K562 (cell line): ENCODE data around the gene AMMECR1. TPM values are rescaled to one million over a fixed set of nuclear protein-coding genes. Genes with fewer than 3 reads are reported as not detected.

Source experiments
- BDP1 ChIP-seq: IDR thresholded peaks from 3 replicates; pipeline ENCODE4 v1.6.1; 2011; ENCODE audit not compliant: insufficient read length, insufficient read depth
- KLF6 ChIP-seq: fragments of 250-450 bp; sonication (Bioruptor Pico); IDR thresholded peaks from 2 replicates; pipeline ENCODE4 v1.4.0; 2020; ENCODE audit warnings: mild to moderate bottlenecking, moderate library complexity, borderline replicate concordance
- NCOA1 ChIP-seq: fragments of 450-650 bp; IDR thresholded peaks from 2 replicates; pipeline ENCODE4 v1.6.1; 2016; ENCODE audit warnings: low read depth
- NFATC3 ChIP-seq: fragments of 450-650 bp; IDR thresholded peaks from 2 replicates; pipeline ENCODE4 v1.6.1; 2017; ENCODE audit warnings: mild to moderate bottlenecking
- NRF1 ChIP-seq, 2 experiments: fragments of 450-650 bp; IDR thresholded peaks in 1 of 2; conservative IDR thresholded peaks in 1 of 2; 2 replicates each; pipeline ENCODE4 v1.6.1; 2014; ENCODE audit warnings: mild to moderate bottlenecking in 2 of 2
- PML ChIP-seq: IDR thresholded peaks from 2 replicates; pipeline ENCODE4 v1.6.1; 2012; ENCODE audit warnings: low read length, inconsistent platforms
- POLR2AphosphoS5 ChIP-seq: IDR thresholded peaks from 2 replicates; pipeline ENCODE4 v1.6.1; 2011; ENCODE audit warnings: mild to moderate bottlenecking, low read depth, low read length, moderate library complexity; ENCODE audit not compliant: control insufficient read depth, insufficient read depth
- PPARD ChIP-seq: fragments of 250-450 bp; sonication (Bioruptor Pico); IDR thresholded peaks from 2 replicates; pipeline ENCODE4 v1.8.0; 2022; ENCODE audit warnings: inconsistent platforms, mild to moderate bottlenecking, moderate library complexity
- PYGO2 ChIP-seq: fragments of 450-650 bp; IDR thresholded peaks from 2 replicates; pipeline ENCODE4 v1.6.1; 2016; ENCODE audit warnings: mild to moderate bottlenecking, missing genetic modification characterization, moderate library complexity, missing compliant biosample characterization
- SAFB ChIP-seq: fragments of 200-400 bp; formaldehyde crosslinking; IDR thresholded peaks from 2 replicates; pipeline ENCODE4 v1.6.1; 2017; ENCODE audit warnings: low read depth, low read length, borderline replicate concordance
- SMARCA4 ChIP-seq: fragments of 450-650 bp; IDR thresholded peaks from 2 replicates; pipeline ENCODE4 v1.6.1; 2016
- SRSF7 ChIP-seq: fragments of 200-400 bp; formaldehyde crosslinking; optimal IDR thresholded peaks from 2 replicates; pipeline ENCODE3; 2017; ENCODE audit warnings: mild to moderate bottlenecking, low read depth, low read length
- ZNF561 ChIP-seq: fragments of 450-650 bp; formaldehyde crosslinking; conservative IDR thresholded peaks from 2 replicates; pipeline ENCODE4 v1.4.0; 2020; ENCODE audit warnings: mild to moderate bottlenecking, moderate library complexity
- ZNF57 ChIP-seq: fragments of 450-650 bp; formaldehyde crosslinking; IDR thresholded peaks from 2 replicates; pipeline ENCODE4 v1.4.0; 2020; ENCODE audit warnings: mild to moderate bottlenecking, moderate library complexity
- ZNF584 ChIP-seq: fragments of 200-800 bp; sonication (Bioruptor generic); IDR thresholded peaks from 2 replicates; pipeline ENCODE4 v1.6.1; 2016; ENCODE audit warnings: low read depth, mild to moderate bottlenecking, missing genetic modification characterization, missing compliant biosample characterization
- polyA plus RNA-seq, 8 experiments: library from polyadenylated mRNA; depleted of rRNA in 4 of 8; stranded (reverse) in 5 of 8; unstranded in 3 of 8; fragments of >200 nt; fragmentation: Nextera tagmentation in 2 of 8; fragmentation: Illumina TruSeq in 1 of 8; extraction: Ambion mirVana in 2 of 8; extraction: Trizol in 1 of 8; gene quantifications; 2 replicates each; pipeline versions ENCODE4 v1.2.1 to v1.2.3, GENCODE V29; 2011 to 2014; ENCODE audit warnings: inconsistent platforms in 1 of 8, missing spikeins in 1 of 8
- total RNA-seq, 7 experiments: library from RNA; depleted of rRNA in 6 of 7; stranded (reverse); fragments of >200 nt in 6 of 7; fragmentation: Illumina TruSeq in 2 of 7; extraction: Trizol in 2 of 7; gene quantifications; 2 replicates each; pipeline versions ENCODE4 v1.2.1 to v1.2.3, GENCODE V29; 2011 to 2021; ENCODE audit warnings: low replicate concordance in 1 of 7
- TF ChIP-seq, protein P1 (sequence below): fragments of 150-350 bp; conservative IDR thresholded peaks from 2 replicates; pipeline ENCODE4 v1.6.1; 2014; ENCODE audit warnings: low read length
- TF ChIP-seq, protein P2 (sequence below): sonication (generic); formaldehyde crosslinking; IDR thresholded peaks from 2 replicates; pipeline ENCODE4 v1.8.1; 2023; ENCODE audit warnings: mild to moderate bottlenecking, missing genetic modification reagents, moderate library complexity
- TF ChIP-seq, protein P3 (sequence below): fragments of 450-650 bp; conservative IDR thresholded peaks from 2 replicates; pipeline ENCODE4 v1.6.1; 2016; ENCODE audit warnings: missing genetic modification characterization, low read depth, mild to moderate bottlenecking, missing compliant biosample characterization, moderate library complexity
- TF ChIP-seq, protein P4 (sequence below): fragments of 450-650 bp; IDR thresholded peaks from 2 replicates; pipeline ENCODE4 v1.6.1; 2016
- TF ChIP-seq, protein P5 (sequence below): fragments of 250-450 bp; sonication (Bioruptor Pico); IDR thresholded peaks from 2 replicates; pipeline ENCODE4 v1.5.0; 2021; ENCODE audit warnings: mild to moderate bottlenecking, borderline replicate concordance

AMMECR1 gene
- total and polyA plus RNA-seq, 9 of the 15 experiments (the other 6 are each of a cell fraction or from before 2014, with no cell fraction given): 13.9 to 36.7 (median 23.6) TPM

DNA sequence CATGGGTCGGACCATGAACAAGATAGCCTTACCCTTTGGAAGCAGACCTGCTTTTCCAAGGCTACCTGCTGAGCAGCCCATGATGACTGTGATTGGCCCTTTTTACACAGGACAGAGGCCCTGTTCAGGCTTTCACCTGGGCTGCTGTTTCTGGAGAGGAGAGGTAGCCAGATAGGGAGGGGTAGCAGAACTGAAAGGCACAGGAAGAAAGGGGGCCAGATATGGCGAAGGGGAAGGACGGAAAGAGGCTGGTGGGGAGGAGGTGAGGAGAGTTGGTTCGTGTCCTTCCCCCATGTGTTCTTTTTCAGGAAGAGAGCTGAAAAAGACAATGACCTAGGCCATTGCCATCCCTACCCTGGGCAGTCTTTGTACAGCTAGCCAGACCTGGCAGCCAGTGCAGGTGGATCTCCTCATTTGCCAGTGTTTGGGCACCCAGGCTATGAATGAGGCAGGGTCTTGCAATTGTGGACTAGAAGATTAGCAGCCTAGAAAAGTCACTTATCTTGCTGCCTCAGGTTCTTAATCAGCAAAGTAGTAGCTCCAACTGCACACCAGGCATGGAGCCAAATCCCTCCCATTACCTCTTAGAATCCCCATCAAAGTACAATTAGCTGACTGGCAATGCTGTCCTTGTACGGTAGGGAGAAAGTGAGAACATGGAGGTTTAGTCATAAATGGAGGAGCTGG, 139.6 kb downstream of the AMMECR1 start (continued):
- TF ChIP-seq, protein P1, sequence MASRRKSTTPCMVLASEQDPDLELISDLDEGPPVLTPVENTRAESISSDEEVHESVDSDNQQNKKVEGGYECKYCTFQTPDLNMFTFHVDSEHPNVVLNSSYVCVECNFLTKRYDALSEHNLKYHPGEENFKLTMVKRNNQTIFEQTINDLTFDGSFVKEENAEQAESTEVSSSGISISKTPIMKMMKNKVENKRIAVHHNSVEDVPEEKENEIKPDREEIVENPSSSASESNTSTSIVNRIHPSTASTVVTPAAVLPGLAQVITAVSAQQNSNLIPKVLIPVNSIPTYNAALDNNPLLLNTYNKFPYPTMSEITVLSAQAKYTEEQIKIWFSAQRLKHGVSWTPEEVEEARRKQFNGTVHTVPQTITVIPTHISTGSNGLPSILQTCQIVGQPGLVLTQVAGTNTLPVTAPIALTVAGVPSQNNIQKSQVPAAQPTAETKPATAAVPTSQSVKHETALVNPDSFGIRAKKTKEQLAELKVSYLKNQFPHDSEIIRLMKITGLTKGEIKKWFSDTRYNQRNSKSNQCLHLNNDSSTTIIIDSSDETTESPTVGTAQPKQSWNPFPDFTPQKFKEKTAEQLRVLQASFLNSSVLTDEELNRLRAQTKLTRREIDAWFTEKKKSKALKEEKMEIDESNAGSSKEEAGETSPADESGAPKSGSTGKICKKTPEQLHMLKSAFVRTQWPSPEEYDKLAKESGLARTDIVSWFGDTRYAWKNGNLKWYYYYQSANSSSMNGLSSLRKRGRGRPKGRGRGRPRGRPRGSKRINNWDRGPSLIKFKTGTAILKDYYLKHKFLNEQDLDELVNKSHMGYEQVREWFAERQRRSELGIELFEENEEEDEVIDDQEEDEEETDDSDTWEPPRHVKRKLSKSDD: no peak
- TF ChIP-seq POLR2AphosphoS5 (peak; percentile 94), PPARD (CRISPR knock-in tag) (no peak), ZNF57 (CRISPR knock-in tag) (no peak), PYGO2 (no peak), PML (peak; percentile 94), KLF6 (no peak), ZNF561 (CRISPR knock-in tag) (no peak), NRF1 (conservative IDR thresholded peaks at IDR 0.05 in 1 of 2, IDR thresholded peaks at IDR 0.05 in 1 of 2) (no peak), ZNF584 (CRISPR knock-in tag) (no peak), NFATC3 (no peak), SMARCA4 (peak; percentile 94), BDP1 (no peak), NCOA1 (peak; percentile 76; the same call in 1 of the 2 replicates), SRSF7 (no peak), SAFB (no peak)
- TF ChIP-seq, protein P2, sequence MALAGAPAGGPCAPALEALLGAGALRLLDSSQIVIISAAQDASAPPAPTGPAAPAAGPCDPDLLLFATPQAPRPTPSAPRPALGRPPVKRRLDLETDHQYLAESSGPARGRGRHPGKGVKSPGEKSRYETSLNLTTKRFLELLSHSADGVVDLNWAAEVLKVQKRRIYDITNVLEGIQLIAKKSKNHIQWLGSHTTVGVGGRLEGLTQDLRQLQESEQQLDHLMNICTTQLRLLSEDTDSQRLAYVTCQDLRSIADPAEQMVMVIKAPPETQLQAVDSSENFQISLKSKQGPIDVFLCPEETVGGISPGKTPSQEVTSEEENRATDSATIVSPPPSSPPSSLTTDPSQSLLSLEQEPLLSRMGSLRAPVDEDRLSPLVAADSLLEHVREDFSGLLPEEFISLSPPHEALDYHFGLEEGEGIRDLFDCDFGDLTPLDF (CRISPR knock-in tag): no peak
- TF ChIP-seq, protein P3, sequence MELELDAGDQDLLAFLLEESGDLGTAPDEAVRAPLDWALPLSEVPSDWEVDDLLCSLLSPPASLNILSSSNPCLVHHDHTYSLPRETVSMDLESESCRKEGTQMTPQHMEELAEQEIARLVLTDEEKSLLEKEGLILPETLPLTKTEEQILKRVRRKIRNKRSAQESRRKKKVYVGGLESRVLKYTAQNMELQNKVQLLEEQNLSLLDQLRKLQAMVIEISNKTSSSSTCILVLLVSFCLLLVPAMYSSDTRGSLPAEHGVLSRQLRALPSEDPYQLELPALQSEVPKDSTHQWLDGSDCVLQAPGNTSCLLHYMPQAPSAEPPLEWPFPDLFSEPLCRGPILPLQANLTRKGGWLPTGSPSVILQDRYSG: peak; percentile 58; the same call in 1 of the 2 replicates
- TF ChIP-seq, protein P4, sequence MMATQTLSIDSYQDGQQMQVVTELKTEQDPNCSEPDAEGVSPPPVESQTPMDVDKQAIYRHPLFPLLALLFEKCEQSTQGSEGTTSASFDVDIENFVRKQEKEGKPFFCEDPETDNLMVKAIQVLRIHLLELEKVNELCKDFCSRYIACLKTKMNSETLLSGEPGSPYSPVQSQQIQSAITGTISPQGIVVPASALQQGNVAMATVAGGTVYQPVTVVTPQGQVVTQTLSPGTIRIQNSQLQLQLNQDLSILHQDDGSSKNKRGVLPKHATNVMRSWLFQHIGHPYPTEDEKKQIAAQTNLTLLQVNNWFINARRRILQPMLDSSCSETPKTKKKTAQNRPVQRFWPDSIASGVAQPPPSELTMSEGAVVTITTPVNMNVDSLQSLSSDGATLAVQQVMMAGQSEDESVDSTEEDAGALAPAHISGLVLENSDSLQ: peak; percentile 43
- TF ChIP-seq, protein P5, sequence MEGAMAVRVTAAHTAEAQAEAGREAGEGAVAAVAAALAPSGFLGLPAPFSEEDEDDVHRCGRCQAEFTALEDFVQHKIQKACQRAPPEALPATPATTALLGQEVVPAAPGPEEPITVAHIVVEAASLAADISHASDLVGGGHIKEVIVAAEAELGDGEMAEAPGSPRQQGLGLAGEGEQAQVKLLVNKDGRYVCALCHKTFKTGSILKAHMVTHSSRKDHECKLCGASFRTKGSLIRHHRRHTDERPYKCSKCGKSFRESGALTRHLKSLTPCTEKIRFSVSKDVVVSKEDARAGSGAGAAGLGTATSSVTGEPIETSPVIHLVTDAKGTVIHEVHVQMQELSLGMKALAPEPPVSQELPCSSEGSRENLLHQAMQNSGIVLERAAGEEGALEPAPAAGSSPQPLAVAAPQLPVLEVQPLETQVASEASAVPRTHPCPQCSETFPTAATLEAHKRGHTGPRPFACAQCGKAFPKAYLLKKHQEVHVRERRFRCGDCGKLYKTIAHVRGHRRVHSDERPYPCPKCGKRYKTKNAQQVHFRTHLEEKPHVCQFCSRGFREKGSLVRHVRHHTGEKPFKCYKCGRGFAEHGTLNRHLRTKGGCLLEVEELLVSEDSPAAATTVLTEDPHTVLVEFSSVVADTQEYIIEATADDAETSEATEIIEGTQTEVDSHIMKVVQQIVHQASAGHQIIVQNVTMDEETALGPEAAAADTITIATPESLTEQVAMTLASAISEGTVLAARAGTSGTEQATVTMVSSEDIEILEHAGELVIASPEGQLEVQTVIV (CRISPR knock-in tag): no peak
